ENCODE measurements around the gene PTEN. TPM values are rescaled to one million over a fixed set of nuclear protein-coding genes. Genes with fewer than 3 reads are reported as not detected.
A peak's percentile ranks its signal among the peaks of the same experiment; 100 is the strongest.

PTEN gene
- total and polyA plus RNA-seq, 9 of the 15 experiments (the other 6 are each of a cell fraction or from before 2014, with no cell fraction given) = 8.4 to 56.9 (median 22.2) TPM

DNA sequence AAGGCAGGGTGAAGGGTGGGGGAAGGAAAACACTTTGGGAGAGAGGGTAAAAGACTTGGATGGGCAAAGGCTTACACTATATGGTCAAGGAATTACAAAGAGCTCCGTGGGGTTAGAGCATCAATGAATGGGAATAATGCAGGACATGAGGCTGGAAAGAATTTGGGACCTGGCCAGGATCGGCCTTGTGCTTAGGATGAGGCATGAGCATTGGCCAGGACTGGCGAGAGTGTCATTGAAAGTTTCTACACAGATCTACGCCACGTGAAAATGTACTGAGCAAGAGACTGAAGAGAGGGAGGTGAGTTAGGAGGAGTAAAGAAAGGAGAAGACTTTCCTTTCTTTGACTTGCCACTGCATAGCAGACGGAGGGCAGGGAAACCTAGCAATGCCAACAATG lies 142.8 kb downstream of the PTEN start (continued):
- TF ChIP-seq, protein P1, sequence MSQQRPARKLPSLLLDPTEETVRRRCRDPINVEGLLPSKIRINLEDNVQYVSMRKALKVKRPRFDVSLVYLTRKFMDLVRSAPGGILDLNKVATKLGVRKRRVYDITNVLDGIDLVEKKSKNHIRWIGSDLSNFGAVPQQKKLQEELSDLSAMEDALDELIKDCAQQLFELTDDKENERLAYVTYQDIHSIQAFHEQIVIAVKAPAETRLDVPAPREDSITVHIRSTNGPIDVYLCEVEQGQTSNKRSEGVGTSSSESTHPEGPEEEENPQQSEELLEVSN (IDR thresholded peaks at IDR 0.05; ENCODE audit: borderline replicate concordance in 1 of 2, extremely low read depth in 1 of 2, insufficient read depth in 1 of 2, insufficient read length in 1 of 2, low read depth in 1 of 2, low read length in 1 of 2, poor library complexity in 1 of 2, severe bottlenecking in 1 of 2) = no peak
- TF ChIP-seq IRF2 (CRISPR knock-in tag; IDR thresholded peaks at IDR 0.05) = no peak

DNA sequence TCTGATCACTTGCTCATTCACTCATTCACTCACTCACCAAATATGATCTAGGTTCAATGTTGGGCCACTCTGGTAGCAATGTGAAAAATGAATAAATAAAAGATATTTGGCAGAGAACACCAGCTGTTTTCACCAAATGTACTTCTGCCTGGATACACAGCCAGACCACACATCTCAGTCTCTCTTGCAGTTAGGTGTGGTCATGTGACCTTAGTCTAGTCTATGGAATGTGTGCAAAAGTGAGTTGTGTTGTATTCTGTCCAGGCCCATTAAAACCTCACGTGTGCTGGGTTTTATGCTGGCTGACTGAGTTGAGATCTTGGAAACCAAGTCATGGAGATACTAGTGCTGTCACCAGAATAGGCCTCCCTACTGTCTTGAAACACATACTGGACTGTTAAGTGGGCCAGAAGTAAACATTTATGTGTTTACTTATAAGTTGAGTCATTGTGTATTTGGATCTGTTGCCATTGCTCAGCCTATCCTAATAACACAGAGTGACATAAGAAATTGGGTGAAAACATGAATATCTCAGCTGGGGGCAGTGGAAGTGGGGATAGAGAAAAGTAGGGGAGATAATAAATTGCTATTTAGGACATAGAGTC lies 145.5 kb downstream of the PTEN start:
- H3K9ac ChIP-seq (ENCODE audit: insufficient read depth in 1 of 2, low read depth in 2 of 2, low read length in 2 of 2) = no peak overlapping the region
- H3K9me3 ChIP-seq (replicated peaks; ENCODE audit: control insufficient read depth, insufficient read depth, low read depth, low read length) = no peaks in the 10 kb centered on the region
- in situ Hi-C loops (cut with MboI) (no loop called here), intact Hi-C loops (cut with micrococcal nuclease) (no loop called here)
- H3K9me1 ChIP-seq (ENCODE audit: control insufficient read depth, insufficient read depth, low read length) = no peaks in the 10 kb centered on the region
- H3K27me3 ChIP-seq (ENCODE audit: control insufficient read depth in 2 of 2, insufficient read depth in 2 of 2, low read length in 2 of 2) = no peaks in the 10 kb centered on the region
- no peaks in the 10 kb centered on the region for H3K36me3 ChIP-seq (ENCODE audit: control insufficient read depth, insufficient read depth, low read length)
- ChIA-PET CTCF (ENCODE audit: low intra/inter-chr PET ratio) (no interaction called here), POLR2A (interaction anchor here (0.6 kb wide), 1 partner anchor 302 kb away, joined by 3 read pairs; no protein-coding TSS in a partner anchor)
- WGBS (ENCODE audit: insufficient coverage, low coverage, missing lambda C conversion rate) = 0% methylated on average over 1 of the region's 1 CpG
- TF ChIP-seq NFIX (CRISPR knock-in tag; IDR thresholded peaks at IDR 0.05; ENCODE audit: low read depth) (no peak), RAD51 (IDR thresholded peaks at IDR 0.05; ENCODE audit: borderline replicate concordance, low read depth) (0 out of 2 replicates have a peak, but pooled peaks have one; percentile 24)
- TF ChIP-seq, protein P2, sequence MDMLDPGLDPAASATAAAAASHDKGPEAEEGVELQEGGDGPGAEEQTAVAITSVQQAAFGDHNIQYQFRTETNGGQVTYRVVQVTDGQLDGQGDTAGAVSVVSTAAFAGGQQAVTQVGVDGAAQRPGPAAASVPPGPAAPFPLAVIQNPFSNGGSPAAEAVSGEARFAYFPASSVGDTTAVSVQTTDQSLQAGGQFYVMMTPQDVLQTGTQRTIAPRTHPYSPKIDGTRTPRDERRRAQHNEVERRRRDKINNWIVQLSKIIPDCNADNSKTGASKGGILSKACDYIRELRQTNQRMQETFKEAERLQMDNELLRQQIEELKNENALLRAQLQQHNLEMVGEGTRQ (CRISPR knock-in tag; IDR thresholded peaks at IDR 0.05) = 0 out of 2 replicates have a peak, but pooled peaks have one; percentile 19
- TF ChIP-seq, protein P3, sequence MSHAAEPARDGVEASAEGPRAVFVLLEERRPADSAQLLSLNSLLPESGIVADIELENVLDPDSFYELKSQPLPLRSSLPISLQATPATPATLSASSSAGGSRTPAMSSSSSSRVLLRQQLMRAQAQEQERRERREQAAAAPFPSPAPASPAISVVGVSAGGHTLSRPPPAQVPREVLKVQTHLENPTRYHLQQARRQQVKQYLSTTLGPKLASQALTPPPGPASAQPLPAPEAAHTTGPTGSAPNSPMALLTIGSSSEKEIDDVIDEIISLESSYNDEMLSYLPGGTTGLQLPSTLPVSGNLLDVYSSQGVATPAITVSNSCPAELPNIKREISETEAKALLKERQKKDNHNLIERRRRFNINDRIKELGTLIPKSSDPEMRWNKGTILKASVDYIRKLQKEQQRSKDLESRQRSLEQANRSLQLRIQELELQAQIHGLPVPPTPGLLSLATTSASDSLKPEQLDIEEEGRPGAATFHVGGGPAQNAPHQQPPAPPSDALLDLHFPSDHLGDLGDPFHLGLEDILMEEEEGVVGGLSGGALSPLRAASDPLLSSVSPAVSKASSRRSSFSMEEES (CRISPR knock-in tag; IDR thresholded peaks at IDR 0.05) = peak; percentile 78
- no peak overlapping the region for H2AFZ ChIP-seq (ENCODE audit: low read depth, low read length)
- H4K20me1 ChIP-seq (replicated peaks; ENCODE audit: control insufficient read depth, insufficient read depth, low read length) = no peaks in the 10 kb centered on the region
- BruUV-seq (replicated peaks) = no TSS peak
- H3K4me3 ChIP-seq = no peak overlapping the region
- ATAC-seq (no peak), DNase-seq (ENCODE audit: extremely low read depth in 1 of 4, low spot score in 3 of 4) (no peak), FAIRE-seq (no peak)
- H3K27ac ChIP-seq (ENCODE audit: extremely low read depth, low read depth, low read length) = no peak overlapping the region
- H3K79me2 ChIP-seq (ENCODE audit: control insufficient read depth, insufficient read depth, low read length) = no peaks in the 10 kb centered on the region
- no peak overlapping the region for H3K4me2 ChIP-seq (ENCODE audit: insufficient read depth, low read length)
- no peaks in the 10 kb centered on the region for H3K4me1 ChIP-seq (replicated peaks in 1 of 2; ENCODE audit: control insufficient read depth in 2 of 2, insufficient read depth in 2 of 2, low read length in 2 of 2)

Data from K562 (cell line).